ENCODE results near the gene TRIO.

TRIO gene

GRCh38 chr5:14296533-14297331 is 153.6 kb downstream of the TRIO start:
- H3K4me3 ChIP-seq = no peak overlapping the region
- no peaks in the 10 kb centered on the region for H3K27me3 ChIP-seq (ENCODE audit: low read depth)
- in situ Hi-C loops (cut with MboI; ENCODE audit: low sequenced_read_pairs) = no loop called here
- no peak for DNase-seq (ENCODE audit: low spot score in 2 of 2)
- no peaks in the 10 kb centered on the region for H3K4me1 ChIP-seq
- H3K36me3 ChIP-seq (replicated peaks) = peaks cover 6% of the 10 kb centered on the region; the same call in 1 of the 2 replicates
- no peaks in the 10 kb centered on the region for H3K9me3 ChIP-seq

DNA sequence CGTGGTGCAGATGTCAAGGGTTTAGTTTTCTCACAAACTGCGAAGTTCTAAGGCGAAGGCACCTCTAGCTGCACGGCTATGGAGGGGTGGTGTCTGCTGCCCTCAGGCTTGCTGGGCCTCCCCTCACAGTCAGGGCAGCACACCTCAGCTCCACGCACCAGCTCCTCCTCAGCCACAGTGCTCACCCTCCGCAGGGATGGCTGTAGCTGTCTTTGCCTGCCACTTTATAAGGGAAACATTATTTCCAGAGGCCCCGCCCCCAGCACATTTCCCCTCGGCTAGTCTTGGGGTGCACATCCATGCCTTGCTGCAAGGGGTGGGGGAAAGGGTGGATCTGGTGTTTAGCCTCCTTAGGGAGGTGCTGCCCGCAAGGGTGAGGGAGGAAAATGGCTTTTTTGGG is 154.6 kb downstream of the TRIO start:
- H3K27me3 ChIP-seq (ENCODE audit: low read depth) = no peaks in the 10 kb centered on the region
- peaks cover 6% of the 10 kb centered on the region; the same call in 1 of the 2 replicates for H3K36me3 ChIP-seq (replicated peaks)
- no peaks in the 10 kb centered on the region for H3K9me3 ChIP-seq
- no peak for DNase-seq (ENCODE audit: low spot score in 2 of 2)
- H3K4me3 ChIP-seq = no peak overlapping the region
- in situ Hi-C loops (cut with MboI; ENCODE audit: low sequenced_read_pairs) = no loop called here
- H3K4me1 ChIP-seq = no peaks in the 10 kb centered on the region

DNA sequence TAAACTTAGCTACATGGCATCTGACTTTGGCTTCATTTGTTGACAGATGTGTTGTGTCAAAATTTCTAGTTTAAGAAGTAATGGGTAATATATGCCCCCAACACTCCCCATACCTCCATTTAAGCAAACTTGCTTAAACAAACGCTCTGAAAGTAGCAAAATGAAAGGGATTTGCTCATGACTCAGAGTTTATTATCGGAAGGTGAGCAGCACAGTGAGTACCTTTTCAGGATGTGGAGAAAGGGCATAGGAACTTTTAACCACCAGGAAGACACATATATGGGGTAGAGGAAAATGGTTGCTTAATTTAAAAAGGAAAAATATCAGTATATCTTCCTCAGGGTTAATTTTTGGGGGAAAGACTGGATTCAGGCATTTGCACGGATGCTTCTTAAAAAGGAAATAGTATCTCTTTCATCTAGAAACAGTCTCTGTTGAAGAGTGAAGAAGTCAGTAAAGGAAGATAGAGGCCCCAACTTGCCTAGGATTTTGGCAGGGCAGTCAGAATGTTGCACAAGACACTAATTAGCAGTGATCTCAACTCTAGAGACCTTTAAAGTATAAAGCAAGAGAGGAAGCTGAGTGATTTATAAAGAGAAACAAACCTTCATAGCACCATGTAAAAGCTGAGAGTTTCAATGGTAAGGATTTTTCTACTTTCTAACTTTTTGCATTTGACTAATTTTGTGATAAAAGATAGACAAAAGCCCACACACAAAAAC is 155.1 kb downstream of the TRIO start:
- peaks cover 6% of the 10 kb centered on the region; the same call in 1 of the 2 replicates for H3K36me3 ChIP-seq (replicated peaks)
- no peaks in the 10 kb centered on the region for H3K27me3 ChIP-seq (ENCODE audit: low read depth)
- H3K9me3 ChIP-seq = no peaks in the 10 kb centered on the region
- no peak overlapping the region for H3K4me3 ChIP-seq
- no peak for DNase-seq (ENCODE audit: low spot score in 2 of 2)
- no peaks in the 10 kb centered on the region for H3K4me1 ChIP-seq
- in situ Hi-C loops (cut with MboI; ENCODE audit: low sequenced_read_pairs) = no loop called here

DNA sequence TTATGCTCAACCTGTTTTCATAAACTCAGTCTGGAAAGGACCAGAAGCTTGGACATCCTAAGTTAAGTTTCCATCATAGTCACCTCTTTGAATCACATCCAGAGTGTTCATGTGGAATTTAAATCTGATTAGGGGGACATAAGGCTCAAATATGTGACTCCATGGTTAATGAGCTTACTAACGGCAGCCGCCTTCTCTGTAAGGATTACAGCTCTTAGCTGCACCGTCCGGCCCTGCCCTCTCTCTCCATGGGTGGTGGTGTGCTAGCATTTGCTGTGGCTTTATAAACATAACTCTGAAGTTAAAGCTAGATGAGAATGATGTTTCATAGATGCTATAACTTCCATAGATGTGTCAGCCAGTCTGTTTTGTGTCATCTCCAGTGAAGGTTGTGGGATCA is 156.5 kb downstream of the TRIO start:
- Histone ChIP-seq H3K4me1 (no peaks in the 10 kb centered on the region), H3K36me3 (replicated peaks) (peaks cover 6% of the 10 kb centered on the region; the same call in 1 of the 2 replicates), H3K9me3 (no peaks in the 10 kb centered on the region), H3K4me3 (no peak overlapping the region), H3K27me3 (ENCODE audit: low read depth) (no peaks in the 10 kb centered on the region)
- DNase-seq (ENCODE audit: low spot score in 2 of 2) = no peak
- in situ Hi-C loops (cut with MboI; ENCODE audit: low sequenced_read_pairs) = no loop called here

DNA sequence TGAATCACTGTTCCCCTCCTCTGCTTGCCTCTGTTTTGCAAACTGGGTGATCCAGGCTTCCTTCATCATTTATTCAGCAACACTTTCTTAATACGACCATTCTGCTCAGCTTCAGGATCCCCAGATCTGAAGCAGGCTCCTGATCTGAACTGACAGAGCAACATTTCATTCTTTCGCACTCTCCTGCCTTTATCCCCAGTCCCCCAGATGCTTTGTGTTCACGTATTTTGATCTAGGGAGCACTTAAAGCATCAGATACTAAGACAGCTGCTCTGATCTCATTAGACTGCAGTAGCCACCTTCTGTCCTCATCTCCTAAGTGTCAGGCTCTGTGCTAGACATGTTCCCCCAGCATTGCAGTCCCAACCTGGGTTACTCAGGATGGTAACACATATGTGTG is 158.0 kb downstream of the TRIO start:
- H3K36me3 ChIP-seq (replicated peaks) = peaks cover 6% of the 10 kb centered on the region; the same call in 1 of the 2 replicates
- in situ Hi-C loops (cut with MboI; ENCODE audit: low sequenced_read_pairs) = no loop called here
- H3K4me1 ChIP-seq = no peaks in the 10 kb centered on the region
- no peak overlapping the region for H3K4me3 ChIP-seq
- no peaks in the 10 kb centered on the region for H3K27me3 ChIP-seq (ENCODE audit: low read depth)
- H3K9me3 ChIP-seq = no peaks in the 10 kb centered on the region
- DNase-seq (ENCODE audit: low spot score in 2 of 2) = no peak

DNA sequence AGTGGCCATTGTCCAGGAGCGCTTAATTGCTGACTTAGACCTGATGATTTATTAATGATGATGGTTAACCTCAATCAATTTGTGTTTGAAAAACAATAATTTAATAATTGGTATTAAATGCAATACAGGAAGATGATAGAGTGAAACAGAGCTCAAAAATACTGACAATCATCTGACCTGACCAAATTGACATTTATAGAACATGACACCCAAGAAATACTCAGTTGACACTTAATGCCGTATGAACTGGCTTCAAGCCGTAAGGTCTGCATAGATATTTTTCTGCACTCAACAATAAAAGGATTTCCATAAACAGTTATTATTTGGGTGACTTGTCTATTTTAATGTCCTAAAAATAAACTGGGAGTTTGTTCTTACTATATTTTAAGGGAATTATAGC is 159.2 kb downstream of the TRIO start:
- DNase-seq (ENCODE audit: low spot score in 2 of 2) = no peak

GRCh38 chr5:14305045-14305444 is 161.9 kb downstream of the TRIO start:
- H3K27me3 ChIP-seq (ENCODE audit: low read depth) = no peaks in the 10 kb centered on the region
- H3K4me3 ChIP-seq = no peak overlapping the region
- H3K9me3 ChIP-seq = no peaks in the 10 kb centered on the region
- H3K4me1 ChIP-seq = no peaks in the 10 kb centered on the region
- in situ Hi-C loops (cut with MboI; ENCODE audit: low sequenced_read_pairs) = no loop called here
- DNase-seq (ENCODE audit: low spot score in 2 of 2) = no peak
- H3K36me3 ChIP-seq (replicated peaks) = peaks cover 2% of the 10 kb centered on the region; the same call in 1 of the 2 replicates

More for the DNA sequence above, 159.2 kb downstream of the TRIO start:
- Histone ChIP-seq H3K4me3 (no peak overlapping the region), H3K4me1 (no peaks in the 10 kb centered on the region), H3K27me3 (ENCODE audit: low read depth) (no peaks in the 10 kb centered on the region), H3K9me3 (no peaks in the 10 kb centered on the region), H3K36me3 (replicated peaks) (peaks cover 6% of the 10 kb centered on the region; the same call in 1 of the 2 replicates)
- in situ Hi-C loops (cut with MboI; ENCODE audit: low sequenced_read_pairs) = no loop called here

GRCh38 chr5:14306329-14306815 is 163.2 kb downstream of the TRIO start:
- in situ Hi-C loops (cut with MboI; ENCODE audit: low sequenced_read_pairs) = no loop called here
- Histone ChIP-seq H3K4me1 (no peaks in the 10 kb centered on the region), H3K36me3 (replicated peaks) (no peaks in the 10 kb centered on the region; the same call in 1 of the 2 replicates), H3K4me3 (no peak overlapping the region), H3K9me3 (no peaks in the 10 kb centered on the region), H3K27me3 (ENCODE audit: low read depth) (no peaks in the 10 kb centered on the region)
- DNase-seq (ENCODE audit: low spot score in 2 of 2) = no peak

DNA sequence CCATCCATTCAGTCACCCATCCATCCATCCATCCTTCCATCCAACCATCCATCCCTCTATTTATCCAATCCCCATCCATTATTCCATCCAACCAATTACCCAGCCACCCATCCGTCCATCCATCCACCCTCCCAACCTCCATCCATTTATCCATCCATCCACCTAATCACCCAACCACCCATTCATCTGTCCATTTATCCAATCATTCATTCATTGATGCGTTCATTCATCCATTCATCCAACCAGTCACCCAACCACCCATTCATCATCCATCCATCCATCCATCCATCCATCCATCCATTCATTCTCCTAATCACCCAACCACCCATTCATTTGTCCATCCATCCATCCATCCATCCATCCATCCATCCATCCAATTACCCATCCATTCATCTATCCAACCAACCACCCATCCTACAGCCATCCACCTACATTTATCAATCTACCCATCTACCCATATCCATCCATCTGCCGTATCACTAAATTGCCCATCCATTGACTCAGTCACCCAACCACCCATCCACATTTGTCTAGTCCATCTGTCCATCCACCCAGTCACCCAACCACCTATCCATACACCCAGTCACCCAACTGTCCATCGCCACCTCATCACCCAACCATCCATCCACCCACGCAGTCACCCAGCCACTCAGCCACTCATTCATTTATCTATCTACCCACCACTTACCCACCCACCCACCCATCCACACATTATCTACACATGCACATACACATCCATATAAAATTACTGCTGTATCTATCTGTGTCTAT is 165.4 kb downstream of the TRIO start:
- no peaks in the 10 kb centered on the region for H3K9me3 ChIP-seq
- no peak for DNase-seq (ENCODE audit: low spot score in 2 of 2)
- no peaks in the 10 kb centered on the region; the same call in 1 of the 2 replicates for H3K36me3 ChIP-seq (replicated peaks)
- H3K4me3 ChIP-seq = no peak overlapping the region
- H3K4me1 ChIP-seq = no peaks in the 10 kb centered on the region
- H3K27me3 ChIP-seq (ENCODE audit: low read depth) = no peaks in the 10 kb centered on the region
- in situ Hi-C loops (cut with MboI; ENCODE audit: low sequenced_read_pairs) = no loop called here

DNA sequence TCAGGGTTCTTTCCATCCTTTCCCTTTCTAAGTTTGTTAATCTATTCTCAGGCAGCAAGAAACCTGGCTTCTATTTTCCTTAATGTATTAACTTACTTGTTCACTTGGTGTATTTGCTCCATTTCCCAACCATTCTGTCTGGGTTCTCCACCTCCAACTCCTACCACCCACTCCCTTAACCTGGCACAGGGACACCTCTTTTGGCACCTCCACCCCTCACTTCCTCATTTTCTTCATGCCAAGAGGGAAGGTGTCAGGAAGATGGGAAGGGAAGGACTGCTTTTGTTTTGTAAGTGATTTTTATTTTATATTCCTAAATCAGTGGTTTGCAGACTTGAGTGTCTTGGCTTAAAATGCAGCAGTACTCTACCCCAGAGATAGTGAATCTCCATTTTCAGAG is 166.1 kb downstream of the TRIO start:
- Histone ChIP-seq H3K27me3 (ENCODE audit: low read depth) (no peaks in the 10 kb centered on the region), H3K4me1 (no peaks in the 10 kb centered on the region), H3K36me3 (replicated peaks) (no peaks in the 10 kb centered on the region; the same call in 1 of the 2 replicates), H3K4me3 (no peak overlapping the region), H3K9me3 (no peaks in the 10 kb centered on the region)
- DNase-seq (ENCODE audit: low spot score in 2 of 2) = no peak
- in situ Hi-C loops (cut with MboI; ENCODE audit: low sequenced_read_pairs) = no loop called here

DNA sequence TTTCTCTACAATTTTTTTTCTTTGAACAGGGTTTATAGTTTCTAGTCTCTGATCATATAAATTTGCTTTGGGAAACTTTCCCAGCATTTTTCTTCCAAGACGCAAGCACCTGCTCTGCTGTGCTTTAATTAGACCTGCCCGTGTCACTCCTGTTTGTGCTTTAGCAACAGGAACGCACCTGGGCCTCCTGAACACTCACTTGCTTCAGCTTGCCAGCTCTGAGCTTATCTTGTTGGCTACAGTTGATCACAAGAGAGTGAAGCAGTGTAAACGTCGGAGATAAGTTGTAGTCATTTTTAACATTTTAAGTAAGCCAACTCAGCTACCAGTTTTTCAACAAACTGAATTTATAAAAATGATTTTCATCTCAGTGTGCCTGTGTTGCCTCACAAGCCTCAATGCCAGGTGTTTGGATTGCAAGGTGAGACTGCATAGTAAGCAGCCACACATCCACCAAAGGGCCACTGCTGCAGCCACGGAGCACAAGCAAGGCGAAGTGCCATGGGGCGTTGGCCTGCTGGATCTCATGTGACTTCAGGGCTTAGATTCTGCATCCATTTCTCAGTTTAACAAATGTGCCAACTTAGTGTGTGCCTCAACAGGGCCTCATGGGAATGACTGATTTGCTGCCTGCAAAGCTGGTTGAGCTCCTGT is 166.9 kb downstream of the TRIO start:
- H3K9me3 ChIP-seq = no peaks in the 10 kb centered on the region
- no peaks in the 10 kb centered on the region; the same call in 1 of the 2 replicates for H3K36me3 ChIP-seq (replicated peaks)
- no peak for DNase-seq (ENCODE audit: low spot score in 2 of 2)
- H3K27me3 ChIP-seq (ENCODE audit: low read depth) = no peaks in the 10 kb centered on the region
- in situ Hi-C loops (cut with MboI; ENCODE audit: low sequenced_read_pairs) = no loop called here
- no peak overlapping the region for H3K4me3 ChIP-seq
- no peaks in the 10 kb centered on the region for H3K4me1 ChIP-seq

GRCh38 chr5:14310901-14311300 is 167.8 kb downstream of the TRIO start:
- Histone ChIP-seq H3K4me1 (no peaks in the 10 kb centered on the region), H3K4me3 (no peak overlapping the region), H3K9me3 (no peaks in the 10 kb centered on the region), H3K27me3 (ENCODE audit: low read depth) (no peaks in the 10 kb centered on the region), H3K36me3 (replicated peaks) (no peaks in the 10 kb centered on the region; the same call in none of the 2 replicates)
- in situ Hi-C loops (cut with MboI; ENCODE audit: low sequenced_read_pairs) = no loop called here
- DNase-seq (ENCODE audit: low spot score in 2 of 2) = no peak

DNA sequence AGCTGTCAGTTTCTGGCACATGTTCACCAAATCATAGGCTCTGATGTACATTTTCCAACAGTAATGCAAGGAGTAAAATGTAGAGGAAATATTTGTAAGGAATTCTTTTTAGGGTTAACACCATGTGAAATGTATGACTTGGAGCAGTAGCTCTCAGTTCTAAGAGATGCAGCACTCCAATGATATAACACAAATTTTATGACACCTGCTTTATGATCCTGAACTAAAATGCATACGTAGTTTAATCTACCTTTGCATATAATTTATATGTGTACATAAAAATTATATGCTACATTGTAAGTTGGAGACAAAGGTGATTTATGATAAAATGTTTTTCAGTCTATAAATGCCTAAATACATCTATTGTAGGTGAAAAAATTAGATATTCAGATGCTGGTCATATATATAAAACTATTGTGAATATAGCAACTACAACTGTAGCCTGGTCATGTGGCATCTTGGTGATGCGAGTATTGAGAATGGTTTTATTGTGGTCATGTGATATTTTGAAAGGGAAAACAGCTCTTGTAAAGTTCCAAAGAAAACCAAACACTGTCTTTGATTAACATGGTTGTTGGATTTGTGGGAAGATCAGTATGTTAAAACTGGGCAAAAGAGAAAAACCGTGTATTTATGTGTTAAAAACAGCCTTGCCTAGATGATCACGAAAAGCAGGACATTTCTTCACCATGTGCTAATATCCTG is 171.0 kb downstream of the TRIO start:
- H3K36me3 ChIP-seq (replicated peaks) = peaks cover 7% of the 10 kb centered on the region
- in situ Hi-C loops (cut with MboI; ENCODE audit: low sequenced_read_pairs) = no loop called here

More for the DNA sequence above, 171.0 kb downstream of the TRIO start:
- no peak for DNase-seq (ENCODE audit: low spot score in 2 of 2)
- H3K4me3 ChIP-seq = no peak overlapping the region
- H3K27me3 ChIP-seq (ENCODE audit: low read depth) = no peaks in the 10 kb centered on the region
- H3K4me1 ChIP-seq = no peaks in the 10 kb centered on the region
- H3K9me3 ChIP-seq = no peaks in the 10 kb centered on the region

Measured in HAP-1 (cell line).